Measurements from ENCODE around the gene YPEL1. TPM values are rescaled to one million over a fixed set of nuclear protein-coding genes. Genes with fewer than 3 reads are reported as not detected.

Gene YPEL1
- total and polyA plus RNA-seq, 2 donors (not counting 1 experiment from before 2014, with no cell fraction given): 0.36 to 2.3 TPM

DNA sequence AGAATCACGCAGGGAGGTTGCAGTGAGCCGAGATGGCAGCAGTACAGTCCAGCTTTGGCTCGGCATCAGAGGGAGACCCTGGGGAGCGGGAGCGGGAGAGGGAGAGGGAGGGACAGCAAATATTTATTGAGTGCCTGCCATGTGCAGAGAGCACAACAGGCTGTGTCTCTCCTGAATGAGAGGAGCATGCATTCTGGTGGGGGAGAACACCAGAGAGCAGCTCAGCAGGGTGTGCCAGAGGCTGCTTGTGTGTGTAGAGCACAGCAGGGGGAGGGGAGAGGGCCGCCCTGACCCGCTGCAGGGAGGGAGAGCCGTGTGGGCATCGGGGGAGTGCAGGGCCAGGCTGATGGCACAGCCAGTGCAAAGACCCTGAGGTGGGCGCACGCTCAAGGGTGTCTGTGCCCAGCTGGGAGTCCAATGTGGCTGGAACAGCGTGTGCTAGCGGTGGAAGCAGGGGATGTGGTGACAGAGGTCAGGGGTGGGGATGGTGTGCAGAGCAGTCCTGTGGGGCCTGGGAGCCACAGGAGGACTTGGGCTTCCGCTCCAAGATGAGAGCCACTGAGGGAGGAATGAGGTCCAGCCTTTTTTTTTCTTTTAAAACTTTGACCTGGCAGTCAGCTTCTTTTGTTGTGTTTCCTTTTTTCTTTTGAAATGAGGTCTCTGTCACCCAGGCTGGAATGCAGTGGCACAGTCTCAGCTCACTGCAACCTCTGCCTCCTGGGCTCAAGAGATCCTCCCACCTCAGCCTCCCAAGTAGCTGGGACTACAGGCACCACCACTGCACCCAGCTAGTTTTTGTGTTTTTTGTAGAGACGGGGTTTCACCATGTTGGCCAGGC lies 57.8 kb downstream of the YPEL1 start:
- Histone ChIP-seq H3K4me3 (replicated peaks in 1 of 4; ENCODE audit: control extremely low read depth in 1 of 4, insufficient read depth in 1 of 4, low read depth in 3 of 4, low read length in 4 of 4) (no peak overlapping the region), H3K4me2 (ENCODE audit: extremely low read depth, insufficient read depth, low read length) (no peak overlapping the region), H2AFZ (ENCODE audit: low read length) (no peak overlapping the region), H4K20me1 (ENCODE audit: control insufficient read depth, extremely low read depth, insufficient read depth, low read length) (no peaks in the 10 kb centered on the region), H3K36me3 (ENCODE audit: control insufficient read depth, insufficient read depth, low read length) (peaks cover 11% of the 10 kb centered on the region), H3K27me3 (ENCODE audit: control insufficient read depth, insufficient read depth, low read length) (no peaks in the 10 kb centered on the region), H3K79me2 (ENCODE audit: control insufficient read depth, insufficient read depth, low read length) (no peaks in the 10 kb centered on the region), H3K4me1 (ENCODE audit: control insufficient read depth, extremely low read depth, insufficient read depth, low read length) (no peaks in the 10 kb centered on the region), H3K27ac (ENCODE audit: insufficient read depth, low read length) (no peak overlapping the region), H3K9ac (ENCODE audit: insufficient read depth, low read length) (no peak overlapping the region), H3K9me3 (ENCODE audit: control insufficient read depth, insufficient read depth, low read depth, low read length) (no peaks in the 10 kb centered on the region)
- no peak for TF ChIP-seq EZH2 (IDR thresholded peaks at IDR 0.05; ENCODE audit: low read length, missing control alignments)
- TF ChIP-seq, protein P1, sequence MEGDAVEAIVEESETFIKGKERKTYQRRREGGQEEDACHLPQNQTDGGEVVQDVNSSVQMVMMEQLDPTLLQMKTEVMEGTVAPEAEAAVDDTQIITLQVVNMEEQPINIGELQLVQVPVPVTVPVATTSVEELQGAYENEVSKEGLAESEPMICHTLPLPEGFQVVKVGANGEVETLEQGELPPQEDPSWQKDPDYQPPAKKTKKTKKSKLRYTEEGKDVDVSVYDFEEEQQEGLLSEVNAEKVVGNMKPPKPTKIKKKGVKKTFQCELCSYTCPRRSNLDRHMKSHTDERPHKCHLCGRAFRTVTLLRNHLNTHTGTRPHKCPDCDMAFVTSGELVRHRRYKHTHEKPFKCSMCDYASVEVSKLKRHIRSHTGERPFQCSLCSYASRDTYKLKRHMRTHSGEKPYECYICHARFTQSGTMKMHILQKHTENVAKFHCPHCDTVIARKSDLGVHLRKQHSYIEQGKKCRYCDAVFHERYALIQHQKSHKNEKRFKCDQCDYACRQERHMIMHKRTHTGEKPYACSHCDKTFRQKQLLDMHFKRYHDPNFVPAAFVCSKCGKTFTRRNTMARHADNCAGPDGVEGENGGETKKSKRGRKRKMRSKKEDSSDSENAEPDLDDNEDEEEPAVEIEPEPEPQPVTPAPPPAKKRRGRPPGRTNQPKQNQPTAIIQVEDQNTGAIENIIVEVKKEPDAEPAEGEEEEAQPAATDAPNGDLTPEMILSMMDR (conservative IDR thresholded peaks at IDR 0.05 in 1 of 2, IDR thresholded peaks at IDR 0.05 in 1 of 2; ENCODE audit: low read depth in 1 of 2, low read length in 2 of 2): no peak
- no peak for DNase-seq (ENCODE audit: low read depth in 2 of 2)

DNA sequence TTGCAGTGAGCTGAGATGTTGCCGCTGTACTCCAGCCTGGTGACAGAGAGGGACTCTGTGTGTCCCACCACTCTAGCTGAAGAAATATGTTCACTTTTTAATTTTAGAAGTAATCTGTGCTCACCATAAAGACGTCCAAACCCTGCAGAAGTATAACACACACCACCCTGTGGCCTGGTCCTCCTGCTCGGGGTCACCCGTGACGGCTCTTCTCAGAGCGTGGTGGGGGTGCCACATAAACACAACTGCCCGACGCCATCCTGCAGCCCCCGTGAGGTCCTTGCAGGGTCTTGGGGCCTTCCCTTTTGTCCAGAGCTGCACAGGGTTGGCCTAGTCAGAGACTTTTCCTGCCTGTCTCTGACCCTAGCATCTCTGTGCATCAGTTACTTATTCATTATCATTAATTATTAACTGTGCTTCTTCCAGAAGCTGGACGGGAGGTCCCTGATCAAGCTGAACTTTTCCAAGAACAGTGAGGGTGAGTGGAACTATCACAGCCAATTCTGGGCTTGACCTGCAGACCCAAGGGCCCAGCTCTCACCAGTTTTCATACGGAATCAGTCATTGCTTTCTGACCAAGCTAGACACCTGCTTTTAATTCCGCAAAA lies 60.9 kb downstream of the YPEL1 start:
- Histone ChIP-seq H3K27ac (ENCODE audit: insufficient read depth, low read length) (no peak overlapping the region), H3K27me3 (ENCODE audit: control insufficient read depth, insufficient read depth, low read length) (no peaks in the 10 kb centered on the region), H3K4me3 (replicated peaks in 1 of 4; ENCODE audit: control extremely low read depth in 1 of 4, insufficient read depth in 1 of 4, low read depth in 3 of 4, low read length in 4 of 4) (no peak overlapping the region), H4K20me1 (ENCODE audit: control insufficient read depth, extremely low read depth, insufficient read depth, low read length) (no peaks in the 10 kb centered on the region), H3K4me2 (ENCODE audit: extremely low read depth, insufficient read depth, low read length) (no peak overlapping the region), H2AFZ (ENCODE audit: low read length) (no peak overlapping the region), H3K9me3 (ENCODE audit: control insufficient read depth, insufficient read depth, low read depth, low read length) (no peaks in the 10 kb centered on the region), H3K4me1 (ENCODE audit: control insufficient read depth, extremely low read depth, insufficient read depth, low read length) (no peaks in the 10 kb centered on the region), H3K79me2 (ENCODE audit: control insufficient read depth, insufficient read depth, low read length) (no peaks in the 10 kb centered on the region), H3K36me3 (ENCODE audit: control insufficient read depth, insufficient read depth, low read length) (peaks cover 13% of the 10 kb centered on the region), H3K9ac (ENCODE audit: insufficient read depth, low read length) (no peak overlapping the region)
- no peak for DNase-seq (ENCODE audit: low read depth in 2 of 2)
- no peak for TF ChIP-seq EZH2 (IDR thresholded peaks at IDR 0.05; ENCODE audit: low read length, missing control alignments)
- TF ChIP-seq, protein P1 (conservative IDR thresholded peaks at IDR 0.05 in 1 of 2, IDR thresholded peaks at IDR 0.05 in 1 of 2; ENCODE audit: low read depth in 1 of 2, low read length in 2 of 2): no peak

DNA sequence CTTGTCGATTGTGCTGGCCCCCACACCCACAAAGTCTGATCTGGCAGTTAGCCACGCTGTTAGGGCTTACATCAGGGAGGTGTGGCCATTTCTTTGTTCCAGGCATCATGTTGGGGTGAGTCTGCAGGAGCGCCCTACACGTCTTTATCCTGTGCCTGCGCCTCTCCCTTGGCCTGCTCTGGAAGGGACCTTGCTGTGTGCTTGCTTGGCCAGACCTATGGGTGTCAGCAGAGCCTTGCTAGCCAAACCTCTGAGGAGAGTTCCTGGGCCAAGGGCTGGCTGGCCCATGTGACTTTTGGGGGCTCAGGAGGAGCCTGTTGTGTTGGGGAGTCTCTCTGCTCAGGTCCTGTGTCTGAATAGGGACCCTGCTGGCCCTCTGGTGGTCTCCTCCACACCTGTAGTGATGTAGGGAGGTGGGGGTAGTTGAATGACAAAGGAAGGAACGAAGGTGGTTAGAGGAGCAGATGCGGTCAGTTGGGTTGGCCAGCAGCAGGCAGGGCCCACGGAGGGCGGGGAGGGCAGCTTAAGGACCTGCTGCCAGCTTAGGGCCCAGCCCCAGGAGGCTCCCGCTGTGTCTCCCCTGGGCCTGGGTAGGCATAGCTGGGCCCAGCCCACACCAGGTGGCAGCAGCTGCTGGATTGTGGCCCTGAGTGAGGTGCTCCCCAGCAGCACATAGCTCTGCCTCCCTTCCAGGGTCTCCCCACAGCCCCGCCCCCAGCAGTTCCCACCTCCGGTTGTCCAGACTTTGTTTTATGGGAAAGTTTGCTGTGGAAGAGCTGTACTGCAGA lies 61.9 kb downstream of the YPEL1 start:
- TF ChIP-seq, protein P1 (conservative IDR thresholded peaks at IDR 0.05 in 1 of 2, IDR thresholded peaks at IDR 0.05 in 1 of 2; ENCODE audit: low read depth in 1 of 2, low read length in 2 of 2): no peak
- TF ChIP-seq EZH2 (IDR thresholded peaks at IDR 0.05; ENCODE audit: low read length, missing control alignments): no peak

More for the DNA sequence above, 61.9 kb downstream of the YPEL1 start:
- no peak for DNase-seq (ENCODE audit: low read depth in 2 of 2)
- no peaks in the 10 kb centered on the region for H3K4me1 ChIP-seq (ENCODE audit: control insufficient read depth, extremely low read depth, insufficient read depth, low read length)
- H2AFZ ChIP-seq (ENCODE audit: low read length): no peak overlapping the region
- no peak overlapping the region for H3K4me3 ChIP-seq (replicated peaks in 1 of 4; ENCODE audit: control extremely low read depth in 1 of 4, insufficient read depth in 1 of 4, low read depth in 3 of 4, low read length in 4 of 4)
- no peaks in the 10 kb centered on the region for H3K27me3 ChIP-seq (ENCODE audit: control insufficient read depth, insufficient read depth, low read length)
- no peaks in the 10 kb centered on the region for H4K20me1 ChIP-seq (ENCODE audit: control insufficient read depth, extremely low read depth, insufficient read depth, low read length)
- H3K4me2 ChIP-seq (ENCODE audit: extremely low read depth, insufficient read depth, low read length): no peak overlapping the region
- no peak overlapping the region for H3K27ac ChIP-seq (ENCODE audit: insufficient read depth, low read length)
- H3K9me3 ChIP-seq (ENCODE audit: control insufficient read depth, insufficient read depth, low read depth, low read length): no peaks in the 10 kb centered on the region
- H3K36me3 ChIP-seq (ENCODE audit: control insufficient read depth, insufficient read depth, low read length): peaks cover 13% of the 10 kb centered on the region
- peaks cover 3% of the 10 kb centered on the region for H3K79me2 ChIP-seq (ENCODE audit: control insufficient read depth, insufficient read depth, low read length)
- H3K9ac ChIP-seq (ENCODE audit: insufficient read depth, low read length): no peak overlapping the region

Measured in fibroblast of lung (primary cell).